GM06990 (cell line): ENCODE results near the gene GPR153.

Experiments used
- DNase-seq: peaks from one replicate; pipeline ENCODE4 v3.0.0-alpha.2; 2011; ENCODE audit not compliant: insufficient read length; ENCODE audit errors: extremely low read depth
- H3K27me3 ChIP-seq: replicated peaks from 2 replicates; pipeline ENCODE4 v1.6.0; 2011; ENCODE audit warnings: low read length; ENCODE audit not compliant: control insufficient read depth, insufficient read depth
- H3K36me3 ChIP-seq: 2 replicates; pipeline ENCODE4 v1.5.1; 2011; ENCODE audit warnings: low read length; ENCODE audit not compliant: control insufficient read depth, insufficient read depth
- H3K4me3 ChIP-seq: replicated peaks from 2 replicates; pipeline ENCODE4 v1.5.1; 2011; ENCODE audit warnings: low read depth, mild to moderate bottlenecking, control low read depth, low read length
- TF ChIP-seq, protein P1 (sequence below): IDR thresholded peaks from 2 replicates; pipeline ENCODE4 v1.5.1; 2011; ENCODE audit warnings: low read length, control low read depth, mild to moderate bottlenecking, inconsistent platforms; ENCODE audit not compliant: insufficient read depth, poor library complexity, severe bottlenecking

GPR153 gene

DNA sequence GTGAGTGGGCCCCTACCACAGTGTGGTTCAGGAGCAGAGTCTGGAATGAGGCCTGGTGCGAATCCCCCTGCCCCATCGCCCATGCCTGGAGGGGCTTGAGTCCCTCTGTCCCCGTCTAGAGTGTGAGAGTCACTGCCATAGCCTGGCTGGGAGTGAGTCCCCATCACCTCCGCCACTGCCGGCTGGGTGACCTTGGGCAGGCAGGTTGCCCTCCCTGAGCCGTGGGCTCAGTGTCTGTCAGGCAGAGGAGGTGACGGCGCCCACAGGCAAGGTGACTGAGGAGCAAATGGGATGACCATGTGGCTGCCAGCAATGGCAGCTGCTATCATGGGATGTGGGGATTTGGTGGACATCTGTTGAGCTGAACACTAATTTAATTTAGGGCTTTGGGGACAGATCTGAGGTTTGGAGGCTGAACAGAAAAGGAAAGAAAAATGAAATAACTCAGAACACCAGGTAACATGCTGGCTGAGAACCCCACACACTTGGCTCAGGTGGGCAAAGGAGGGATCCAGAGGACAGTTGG lies 38.1 kb upstream of the GPR153 start:
- H3K4me3 ChIP-seq: no peak overlapping the region
- H3K36me3 ChIP-seq: peaks cover 5% of the 10 kb centered on the region
- H3K27me3 ChIP-seq: no peaks in the 10 kb centered on the region
- DNase-seq: no peak
- TF ChIP-seq, protein P1, sequence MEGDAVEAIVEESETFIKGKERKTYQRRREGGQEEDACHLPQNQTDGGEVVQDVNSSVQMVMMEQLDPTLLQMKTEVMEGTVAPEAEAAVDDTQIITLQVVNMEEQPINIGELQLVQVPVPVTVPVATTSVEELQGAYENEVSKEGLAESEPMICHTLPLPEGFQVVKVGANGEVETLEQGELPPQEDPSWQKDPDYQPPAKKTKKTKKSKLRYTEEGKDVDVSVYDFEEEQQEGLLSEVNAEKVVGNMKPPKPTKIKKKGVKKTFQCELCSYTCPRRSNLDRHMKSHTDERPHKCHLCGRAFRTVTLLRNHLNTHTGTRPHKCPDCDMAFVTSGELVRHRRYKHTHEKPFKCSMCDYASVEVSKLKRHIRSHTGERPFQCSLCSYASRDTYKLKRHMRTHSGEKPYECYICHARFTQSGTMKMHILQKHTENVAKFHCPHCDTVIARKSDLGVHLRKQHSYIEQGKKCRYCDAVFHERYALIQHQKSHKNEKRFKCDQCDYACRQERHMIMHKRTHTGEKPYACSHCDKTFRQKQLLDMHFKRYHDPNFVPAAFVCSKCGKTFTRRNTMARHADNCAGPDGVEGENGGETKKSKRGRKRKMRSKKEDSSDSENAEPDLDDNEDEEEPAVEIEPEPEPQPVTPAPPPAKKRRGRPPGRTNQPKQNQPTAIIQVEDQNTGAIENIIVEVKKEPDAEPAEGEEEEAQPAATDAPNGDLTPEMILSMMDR: no peak

DNA sequence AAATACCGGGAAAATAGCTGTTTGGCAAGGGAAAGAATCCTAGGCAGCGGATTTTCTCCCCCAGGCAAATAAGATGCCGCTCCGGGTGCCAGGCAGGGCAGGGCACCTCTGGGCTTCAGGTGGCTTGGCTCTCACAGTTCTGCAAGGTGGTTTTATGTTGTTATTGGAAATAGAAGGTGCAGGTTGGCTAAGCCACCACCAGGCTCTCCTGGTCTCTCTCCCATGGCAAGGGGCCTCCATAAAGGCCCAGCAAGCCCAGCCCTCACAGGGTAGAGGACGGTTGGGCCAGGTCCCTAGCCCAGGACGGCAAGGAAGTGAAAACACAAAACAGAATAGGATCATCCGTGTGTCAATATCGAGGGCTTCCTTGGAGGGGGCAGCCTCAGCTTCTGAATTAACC lies 37.6 kb upstream of the GPR153 start:
- DNase-seq: no peak
- H3K4me3 ChIP-seq: no peak overlapping the region
- no peaks in the 10 kb centered on the region for H3K27me3 ChIP-seq
- TF ChIP-seq, protein P1: no peak
- peaks cover 10% of the 10 kb centered on the region for H3K36me3 ChIP-seq

DNA sequence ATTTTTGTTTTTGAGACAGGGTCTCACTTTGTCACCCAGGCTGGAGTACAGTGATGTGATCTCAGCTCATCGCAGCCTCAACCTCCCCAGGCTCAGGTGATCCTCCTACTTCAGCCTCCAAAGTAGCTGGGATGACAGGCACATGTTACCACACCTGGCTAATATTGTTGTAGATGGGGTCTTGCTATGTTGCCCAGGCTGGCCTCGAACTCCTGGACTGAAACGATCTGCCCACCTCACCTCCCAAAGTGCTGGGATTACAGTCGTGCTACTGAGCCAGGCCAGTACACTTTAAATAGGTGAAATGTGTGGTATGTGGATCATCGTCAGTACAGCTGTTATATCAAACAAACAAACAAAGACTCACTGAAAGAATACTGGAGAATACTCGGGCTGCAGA lies 35.0 kb upstream of the GPR153 start:
- no peak overlapping the region for H3K4me3 ChIP-seq
- peaks cover 10% of the 10 kb centered on the region for H3K36me3 ChIP-seq
- no peak for DNase-seq
- TF ChIP-seq, protein P1: no peak
- no peaks in the 10 kb centered on the region for H3K27me3 ChIP-seq

DNA sequence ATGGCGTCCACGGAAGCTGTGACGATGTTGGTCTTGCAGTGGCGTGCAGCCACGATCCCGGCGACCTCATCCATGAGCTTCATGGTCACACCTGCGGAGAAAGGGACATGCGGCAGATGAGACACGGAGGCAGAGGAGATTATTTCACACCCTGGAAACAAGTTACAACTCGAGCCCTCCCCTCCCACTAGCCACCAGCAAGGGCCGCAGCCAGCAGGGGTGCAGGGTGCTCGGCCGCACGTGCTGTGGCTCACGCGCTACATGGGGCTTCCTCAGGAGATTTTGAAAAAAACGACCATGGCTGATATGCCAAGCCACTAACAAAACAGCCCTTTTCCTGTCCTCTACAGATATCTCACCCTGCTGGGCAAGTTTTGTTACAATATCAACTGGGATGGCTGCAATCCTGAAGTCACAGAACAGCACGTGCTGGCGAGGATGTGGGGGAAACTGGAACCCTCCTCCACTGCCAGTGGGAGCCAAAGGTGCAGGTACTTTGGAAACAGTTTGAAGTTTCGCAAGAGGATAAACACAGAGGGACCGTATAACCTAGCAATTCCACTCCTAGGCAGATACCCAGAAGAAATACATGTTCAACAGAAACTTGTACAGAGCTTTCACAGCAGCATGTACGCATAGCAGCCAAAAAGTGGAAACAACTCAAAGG lies 34.1 kb upstream of the GPR153 start:
- Histone ChIP-seq H3K4me3 (no peak overlapping the region), H3K36me3 (peaks cover 9% of the 10 kb centered on the region), H3K27me3 (no peaks in the 10 kb centered on the region)
- no peak for DNase-seq
- TF ChIP-seq, protein P1: no peak

DNA sequence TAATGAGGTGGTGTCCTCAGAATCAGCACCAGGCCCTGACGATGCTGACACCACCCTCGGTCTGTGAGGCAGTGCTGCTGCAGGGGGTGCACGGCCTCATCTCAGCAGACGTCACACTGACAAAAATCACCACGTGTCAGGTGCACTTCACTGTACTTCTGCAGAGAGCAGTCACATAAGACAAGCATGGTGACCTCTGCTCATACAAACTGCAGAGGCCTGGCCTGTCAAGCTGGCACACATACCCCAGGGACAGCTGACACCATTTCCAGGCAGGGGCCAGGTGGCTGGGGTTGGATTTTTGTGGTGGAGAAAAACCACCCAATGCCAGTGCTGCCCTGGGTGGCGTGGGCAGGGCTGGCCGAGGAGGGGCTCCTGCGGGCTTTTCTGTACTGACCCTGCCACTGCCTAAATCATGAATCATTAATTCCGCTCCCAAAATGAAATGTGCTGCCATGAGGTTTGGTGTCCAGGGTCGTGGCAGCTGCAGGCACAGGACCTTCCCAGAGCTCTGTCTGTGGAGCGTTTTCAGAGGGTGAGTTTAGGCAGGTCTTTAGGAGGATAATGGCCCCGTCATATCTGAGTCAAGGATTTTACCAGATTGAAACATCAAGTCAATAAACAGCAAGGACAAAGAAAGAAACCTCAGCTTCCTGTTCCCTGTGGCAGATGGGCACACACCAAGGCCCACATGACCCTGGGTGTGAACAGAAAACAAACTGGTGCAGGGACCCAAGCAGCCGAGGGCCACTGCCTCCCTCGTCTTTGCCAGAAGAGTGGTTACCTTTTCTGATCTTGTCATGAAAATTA lies 33.4 kb upstream of the GPR153 start:
- Histone ChIP-seq H3K4me3 (no peak overlapping the region), H3K36me3 (peaks cover 9% of the 10 kb centered on the region), H3K27me3 (no peaks in the 10 kb centered on the region)
- TF ChIP-seq, protein P1: no peak
- no peak for DNase-seq
